NCI-H345 treated with DMSO at 0.1 percent for 48 hours (cell line): ENCODE results near the gene MAPK1.
"Not testable (repeated sequence)": the region's sequence is repeated elsewhere in the genome, so short reads cannot be mapped to it uniquely, and the experiment has no call there.

ENCODE experiments used
- DNase-seq: peaks from one replicate; lab custom pipeline; 2025; ENCODE audit not compliant: unreplicated experiment; lab: John Stamatoyannopoulos, UW

The MAPK1 gene

DNA sequence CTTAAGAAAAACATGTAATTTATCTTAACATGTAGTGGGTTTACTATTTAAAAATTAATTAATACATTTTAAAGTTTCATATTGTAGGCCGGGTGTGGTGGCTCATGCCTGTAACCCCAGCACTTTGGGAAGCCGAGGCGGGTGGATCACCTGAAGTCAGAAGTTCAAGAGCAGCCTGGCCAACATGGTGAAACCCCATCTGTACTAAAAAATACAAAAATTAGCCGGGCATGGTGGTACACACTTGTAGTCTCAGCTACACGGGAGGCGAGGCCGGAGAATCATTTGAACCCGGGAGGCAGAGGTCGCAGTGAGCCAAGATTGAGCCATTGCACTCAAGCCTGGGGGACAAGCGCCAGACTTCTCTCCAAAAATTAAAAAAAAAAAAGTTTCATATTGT, 73.7 kb downstream of the MAPK1 start:
- not testable (repeated sequence) for DNase-seq

DNA sequence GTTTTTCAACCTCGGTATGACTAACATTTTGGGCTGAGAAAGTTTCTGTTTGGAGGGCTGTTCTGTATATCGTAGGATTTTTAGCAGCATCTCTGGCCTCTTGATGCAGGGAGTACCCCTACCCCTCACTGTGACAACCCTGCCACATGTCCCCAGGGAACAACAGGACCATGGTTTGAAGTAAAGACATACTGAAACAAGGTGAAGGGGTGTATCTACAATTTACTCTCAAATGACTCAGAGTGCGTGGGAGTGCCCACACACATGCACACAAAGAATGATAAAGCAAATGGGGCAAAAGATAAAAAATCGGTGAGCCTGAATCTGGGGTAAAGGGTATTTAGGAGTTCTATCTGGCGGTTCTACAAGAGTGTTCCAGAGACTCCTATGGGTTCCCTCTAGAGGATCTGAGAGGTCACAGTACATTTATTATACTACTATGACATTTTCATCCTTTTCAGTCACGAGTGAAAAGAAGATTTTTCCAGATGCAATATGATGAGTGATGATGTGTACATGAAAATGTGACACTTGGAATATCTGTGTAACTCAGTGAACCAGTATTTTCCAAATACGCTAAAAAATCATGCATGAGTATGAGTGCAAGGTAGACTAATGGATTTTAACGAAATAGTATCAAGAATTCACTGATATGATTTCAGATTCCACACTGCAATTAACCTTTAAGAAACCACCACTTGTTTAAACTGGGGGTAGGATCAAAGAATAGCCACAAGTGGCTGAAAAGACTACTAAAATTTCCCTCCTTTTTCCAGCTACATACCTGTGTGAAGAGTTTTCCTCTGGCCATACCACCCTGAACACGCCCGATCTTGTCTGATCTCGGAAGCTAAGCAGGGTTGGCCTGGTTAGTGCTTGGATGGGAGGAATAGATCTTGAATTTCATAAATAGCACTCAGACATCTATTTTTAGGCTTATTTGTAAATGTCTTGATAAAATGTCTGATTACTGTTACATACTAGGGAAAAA, 75.5 kb downstream of the MAPK1 start:
- DNase-seq, result no peak

DNA sequence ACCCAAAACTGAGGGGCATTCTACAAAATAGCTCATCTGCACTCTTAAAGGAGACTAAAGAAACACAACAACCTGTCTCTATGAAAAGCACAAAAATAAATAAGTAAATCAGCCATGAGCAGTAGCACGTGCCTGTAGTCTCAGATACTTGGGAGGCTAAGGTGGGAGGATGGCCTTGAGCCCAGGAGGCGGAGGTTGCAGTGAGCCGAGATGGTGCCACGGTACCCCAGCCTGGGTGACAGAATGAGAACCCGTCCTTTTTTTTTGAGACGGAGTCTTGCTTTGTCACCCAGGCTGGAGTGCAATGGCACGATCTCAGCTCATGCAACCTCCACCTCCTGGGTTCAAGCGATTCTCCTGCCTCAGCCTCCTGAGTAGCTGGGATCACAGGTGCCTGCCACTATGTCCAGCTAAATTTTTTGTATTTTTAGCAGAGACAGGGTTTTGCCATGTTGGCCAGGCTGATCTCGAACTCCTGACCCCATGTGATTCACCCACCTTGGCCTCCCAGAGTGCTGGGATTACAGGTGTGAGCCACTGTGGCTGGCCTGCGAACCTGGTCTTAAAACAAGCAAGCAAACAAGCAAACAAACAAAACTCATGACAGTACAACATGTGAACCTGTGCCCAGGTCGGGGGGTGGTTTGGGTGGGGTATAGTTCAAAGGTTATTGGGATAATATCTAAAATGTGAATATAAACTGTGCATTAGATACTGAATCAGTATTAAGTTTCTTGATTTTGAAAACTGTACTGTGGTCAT, 76.4 kb downstream of the MAPK1 start:
- not testable (repeated sequence) for DNase-seq

DNA sequence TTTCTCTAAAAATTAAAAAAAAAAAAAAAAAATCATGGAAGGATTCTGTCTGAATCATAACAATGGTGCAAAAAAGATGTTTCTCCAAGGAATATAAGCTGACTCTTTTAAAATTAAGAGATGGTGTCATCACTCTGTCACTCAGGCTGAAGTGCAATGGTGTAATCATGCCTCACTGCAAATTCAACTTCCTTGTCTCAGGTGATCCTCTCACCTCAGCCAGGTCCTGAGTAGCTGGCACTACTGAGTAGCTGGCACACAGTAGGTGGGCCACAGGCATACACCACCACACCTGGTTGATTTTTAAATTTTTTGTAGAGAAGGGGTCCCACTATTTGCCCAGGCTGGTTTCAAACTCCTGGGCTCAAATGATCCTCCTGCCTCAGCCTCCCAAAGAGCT, 77.1 kb downstream of the MAPK1 start:
- DNase-seq, result no peak

DNA sequence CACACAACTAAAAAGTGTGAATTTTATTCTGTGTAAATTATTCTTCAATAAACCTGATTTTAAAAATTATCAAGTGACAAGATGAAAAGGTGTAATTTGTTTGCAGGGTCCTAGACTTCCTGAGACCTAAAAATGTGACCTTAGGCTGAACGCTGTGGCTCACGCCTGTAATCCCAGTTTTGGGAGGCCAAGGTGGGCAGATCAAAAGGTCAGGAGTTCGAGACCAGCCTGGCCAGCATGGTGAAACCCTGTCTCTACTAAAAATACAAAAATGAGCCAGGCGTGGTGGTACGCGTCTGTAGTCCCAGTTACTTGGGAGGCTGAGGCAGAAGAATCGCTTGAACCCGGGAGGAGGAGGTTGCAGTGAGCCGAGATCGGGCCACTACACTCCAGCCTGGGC, 79.9 kb downstream of the MAPK1 start:
- DNase-seq, result not testable (repeated sequence)

DNA sequence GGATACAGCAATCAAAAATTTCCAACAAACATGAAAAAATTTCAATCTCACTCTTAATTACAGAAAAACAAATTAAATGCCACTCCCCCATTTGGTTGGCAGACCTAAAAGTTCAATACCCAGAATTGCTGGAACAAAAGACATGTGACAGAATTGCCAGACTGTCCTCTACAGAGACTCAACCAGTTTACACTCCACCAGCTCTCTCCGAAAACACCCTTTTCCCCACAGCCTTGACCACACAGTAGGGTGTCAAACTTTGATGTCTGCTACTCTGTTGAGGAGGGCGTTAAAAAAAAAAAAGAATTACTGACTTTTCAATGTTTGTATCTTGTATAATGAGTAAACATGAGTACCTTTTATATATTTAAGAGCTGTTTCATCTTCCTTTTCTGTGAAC, 87.2 kb downstream of the MAPK1 start:
- no peak for DNase-seq

DNA sequence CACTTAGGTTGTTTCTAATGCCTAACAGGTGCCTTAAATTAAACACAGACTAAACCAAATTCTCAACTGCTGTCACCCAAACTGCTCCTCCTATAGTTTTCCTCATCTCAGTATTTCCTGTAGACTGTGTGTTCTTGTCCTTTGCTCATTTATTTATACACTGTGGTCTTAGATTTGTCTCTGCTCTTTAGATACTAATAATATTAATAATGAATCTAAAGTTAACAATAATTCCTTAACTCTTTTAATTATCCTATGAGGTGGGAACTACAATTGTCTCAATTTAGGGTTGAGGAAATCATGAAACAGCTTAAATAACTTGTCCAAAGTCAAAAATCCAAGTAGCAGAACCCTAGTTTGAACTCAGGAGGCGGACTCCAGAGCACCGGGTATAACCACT, 88.0 kb downstream of the MAPK1 start:
- no peak for DNase-seq

DNA sequence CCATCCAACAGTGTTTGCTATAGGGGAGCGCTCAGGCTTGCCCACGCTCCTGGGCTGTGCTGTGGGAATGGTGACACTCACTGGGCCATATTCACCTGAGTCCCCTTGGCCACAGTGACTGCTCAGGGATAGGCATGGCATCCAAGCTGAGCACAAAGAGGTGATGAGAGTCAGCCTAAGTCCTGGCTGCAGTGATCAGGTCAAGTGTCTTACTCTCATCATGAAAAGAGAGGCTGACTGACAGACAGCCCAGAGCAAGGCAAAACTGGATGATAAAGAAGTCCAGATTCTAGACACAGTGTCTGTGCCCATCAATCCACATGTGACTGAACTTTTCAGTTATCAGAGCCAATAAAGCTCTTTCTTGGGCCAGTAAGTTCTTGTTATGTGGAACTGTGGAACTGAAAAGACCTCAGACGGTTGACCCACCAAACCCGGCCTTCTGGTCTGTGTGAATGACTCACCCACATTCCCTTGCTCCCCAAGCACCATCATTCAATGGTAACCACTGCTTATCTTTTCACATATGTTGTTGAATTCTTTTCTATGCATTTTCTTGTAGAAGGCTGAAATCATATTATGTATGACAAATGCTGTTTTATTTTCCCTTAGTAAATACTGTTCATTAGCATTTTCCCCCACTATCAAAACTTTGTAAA, 88.6 kb downstream of the MAPK1 start:
- DNase-seq, result no peak

DNA sequence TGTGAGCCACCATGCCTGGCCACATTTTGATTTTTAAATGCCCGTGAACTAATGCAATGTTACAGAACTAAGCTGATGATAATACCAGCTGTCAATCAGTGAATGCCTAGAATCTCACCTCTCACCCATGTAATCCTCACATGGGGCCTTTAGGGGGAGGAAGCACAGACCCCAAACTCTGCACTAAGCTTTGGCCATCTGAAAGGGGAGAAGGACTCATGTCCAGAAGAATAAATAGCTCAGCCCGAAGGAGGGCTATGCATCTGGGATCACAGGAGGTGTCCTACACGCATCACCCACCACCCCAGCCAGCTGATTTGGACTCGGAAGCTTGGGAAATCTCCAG, 95.8 kb downstream of the MAPK1 start:
- DNase-seq, result no peak

DNA sequence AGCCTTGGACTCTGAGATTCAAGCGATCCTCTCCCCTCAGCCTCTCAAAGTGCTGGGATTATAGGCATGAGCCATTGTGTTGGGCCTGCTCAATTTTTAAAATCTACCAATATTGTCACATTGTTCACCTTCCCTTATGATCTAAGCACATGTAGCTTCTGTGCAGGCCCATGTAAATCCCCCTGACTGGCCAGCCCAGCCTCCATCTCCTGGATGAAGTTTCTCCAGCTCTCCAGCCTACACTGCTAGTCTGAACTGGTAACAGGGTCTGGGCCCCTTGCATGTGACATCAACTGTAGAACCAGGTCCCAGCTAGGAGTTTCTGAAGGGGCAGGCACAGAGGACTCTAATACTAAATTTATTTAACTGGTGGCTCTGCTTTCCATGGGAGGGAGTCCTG, 99.0 kb downstream of the MAPK1 start:
- no peak for DNase-seq

DNA sequence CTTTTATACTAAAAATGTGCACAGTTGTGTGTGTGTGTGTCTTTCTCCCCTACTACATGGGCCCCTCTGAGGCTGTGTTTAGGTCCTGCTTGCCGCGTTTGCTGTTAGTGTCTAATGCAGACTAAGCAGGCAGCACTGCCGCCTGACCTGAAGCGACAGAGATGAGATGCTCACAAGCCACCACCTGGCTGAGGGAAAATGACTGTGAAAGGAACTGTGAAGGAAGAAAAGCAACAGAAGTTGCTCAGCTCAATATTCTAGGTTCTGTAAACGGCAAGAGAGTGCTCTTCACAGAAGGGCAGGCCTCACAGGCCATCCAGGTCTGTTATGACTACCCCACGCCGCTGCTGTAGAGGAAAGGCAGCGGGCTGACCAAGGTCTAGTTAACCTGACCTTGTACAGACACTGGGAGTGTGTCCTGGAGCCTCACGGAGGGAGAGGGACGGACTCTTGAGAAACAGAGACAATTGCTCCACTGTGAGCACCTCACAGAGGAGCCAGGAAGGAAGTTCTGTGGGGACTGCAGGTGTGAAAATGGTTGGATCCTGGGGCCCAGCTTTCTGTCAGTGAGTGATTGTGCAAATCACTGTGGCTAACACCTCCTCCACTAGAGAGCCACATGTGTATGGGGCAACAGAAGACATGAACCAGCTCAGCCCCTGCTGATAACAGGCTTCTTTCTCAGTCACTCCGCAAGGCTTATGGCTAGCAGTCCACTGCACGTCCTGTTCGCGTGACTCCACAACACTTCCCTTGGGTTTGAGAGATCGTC, 100.6 kb downstream of the MAPK1 start:
- DNase-seq, result no peak

DNA sequence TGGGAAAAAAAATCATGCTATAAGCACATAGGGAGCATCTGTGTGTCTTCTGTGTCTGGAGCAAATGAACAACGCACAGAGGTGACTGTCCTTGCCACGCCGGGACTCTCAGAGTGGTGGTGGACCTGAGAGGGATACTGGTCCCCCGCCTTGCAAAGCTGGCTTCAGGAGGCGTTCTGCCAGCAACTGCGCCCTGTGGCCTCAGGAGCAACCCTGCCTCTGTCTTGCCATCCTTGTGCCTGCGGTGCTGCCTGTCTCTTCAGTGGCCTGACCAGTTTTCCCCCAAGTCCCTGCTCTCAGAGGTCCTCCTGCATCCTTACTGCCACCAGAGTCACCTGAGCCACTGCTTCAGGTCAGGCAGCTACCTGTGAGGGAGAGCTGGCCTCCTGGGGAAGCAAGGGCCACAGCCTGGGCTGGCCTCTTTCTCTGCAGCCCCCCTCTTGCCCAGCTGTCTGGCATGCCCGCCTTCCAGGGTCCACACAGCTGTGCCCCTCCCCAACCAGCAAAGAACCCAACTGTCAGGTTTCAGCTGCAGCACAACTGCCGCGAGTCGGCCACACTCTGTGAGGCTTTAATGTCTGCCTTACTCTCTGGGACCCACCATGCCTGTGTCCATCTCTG, 101.4 kb downstream of the MAPK1 start:
- DNase-seq, result no peak

DNA sequence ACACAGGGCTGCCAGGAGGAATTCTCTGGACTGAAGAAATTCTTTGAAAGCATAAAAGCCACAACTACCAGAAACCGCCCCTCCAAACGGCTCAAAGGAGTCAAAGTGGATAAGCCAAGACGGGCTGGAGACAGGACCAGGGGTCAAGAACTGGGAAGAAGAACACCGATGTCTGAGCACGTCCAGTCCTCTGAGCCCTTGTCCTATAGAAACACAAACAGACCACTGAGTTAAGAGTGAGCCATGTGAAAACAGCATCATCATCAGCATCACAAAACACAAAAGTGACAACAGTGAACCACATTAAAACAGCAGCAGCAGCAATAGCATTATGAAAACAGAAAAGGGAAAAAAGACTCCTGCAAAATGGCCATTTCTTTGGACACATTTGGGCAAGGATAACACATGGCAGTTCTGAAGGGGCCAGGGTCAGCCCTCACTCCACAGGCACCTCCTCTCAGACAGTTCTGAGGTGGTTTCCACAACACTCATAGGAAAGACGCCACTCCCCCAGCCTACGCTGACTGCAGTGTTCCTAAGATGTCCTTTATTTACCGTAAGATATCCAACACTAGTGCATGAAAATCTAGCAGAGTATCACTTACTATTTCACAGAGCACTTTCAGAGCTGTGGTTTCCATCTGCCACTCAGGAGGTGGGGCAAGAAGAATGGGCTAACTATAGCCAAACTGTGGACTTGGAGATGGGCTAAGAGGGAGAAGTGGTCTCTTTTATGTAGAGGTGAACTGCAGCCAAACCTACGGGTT, 103.2 kb downstream of the MAPK1 start:
- DNase-seq, result no peak

DNA sequence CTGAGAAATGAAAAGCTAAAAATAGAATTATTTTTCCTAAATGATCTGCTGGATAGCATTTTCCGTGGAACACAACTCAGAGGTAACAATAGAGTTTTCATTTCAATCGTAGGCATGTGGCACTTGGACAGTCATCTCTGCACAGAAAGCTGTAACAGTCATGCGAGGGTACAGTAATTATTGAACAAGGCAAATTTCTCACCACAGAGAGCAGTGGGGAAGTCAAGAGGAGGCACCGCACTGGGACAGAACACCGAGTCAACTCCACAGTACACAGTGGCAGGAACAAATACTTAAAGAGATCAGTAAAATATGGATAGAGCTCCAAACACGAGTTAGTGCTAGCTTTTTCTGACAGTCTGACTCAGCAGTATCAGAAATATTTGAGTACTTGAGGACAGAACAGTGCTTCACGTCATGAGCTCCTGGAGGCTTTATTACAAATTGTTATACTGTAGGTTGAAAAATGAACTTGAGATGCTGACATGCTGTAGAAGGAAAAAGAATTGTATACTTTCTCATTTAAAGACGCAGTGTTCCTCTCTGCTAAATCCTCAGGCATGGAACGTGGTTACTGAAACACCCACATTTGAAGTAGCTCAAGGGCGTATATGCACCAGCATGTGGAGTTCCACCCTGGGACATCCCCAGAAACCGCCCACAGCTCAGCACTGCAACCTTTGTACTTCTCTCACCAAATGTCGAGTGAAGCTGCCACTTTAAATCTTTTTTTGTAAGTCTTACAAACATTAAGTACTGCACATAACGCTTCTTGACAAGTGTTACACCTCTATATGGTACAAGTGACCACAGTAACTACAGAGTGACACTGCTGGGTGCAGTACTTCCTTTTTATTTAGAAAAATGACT, 104.5 kb downstream of the MAPK1 start:
- no peak for DNase-seq

DNA sequence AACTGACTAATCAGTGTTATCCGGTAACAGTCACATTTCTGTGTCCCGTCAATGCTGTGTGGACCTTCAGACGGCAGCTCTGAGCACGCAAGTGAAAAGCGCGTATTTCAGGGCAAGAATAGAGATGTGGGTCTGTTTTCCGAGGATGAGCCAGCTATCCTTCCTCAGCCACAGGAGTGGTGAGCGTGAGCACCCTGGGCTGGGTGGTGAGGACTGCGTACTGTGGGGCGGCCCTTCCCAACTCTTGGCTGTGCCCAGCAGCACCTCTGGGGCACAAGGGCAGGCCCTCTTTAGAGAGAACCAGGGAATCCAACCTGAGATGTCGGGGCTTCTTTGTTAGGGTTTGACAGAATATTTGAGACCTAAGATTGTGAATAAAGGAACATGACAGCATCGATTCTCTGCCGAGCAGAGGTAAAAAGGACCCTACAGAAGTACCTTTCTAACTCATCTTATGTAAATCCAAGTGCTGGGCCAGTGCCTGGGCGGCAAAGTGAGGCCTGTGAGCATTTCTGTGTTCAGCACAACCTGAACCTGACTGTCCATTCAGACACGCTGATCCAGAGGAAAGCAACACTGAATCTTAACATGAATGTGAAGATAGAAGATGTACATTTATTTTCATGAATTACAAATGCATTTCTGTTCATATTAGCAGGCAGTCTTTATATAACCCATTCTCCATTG, 105.3 kb downstream of the MAPK1 start:
- DNase-seq, result no peak

DNA sequence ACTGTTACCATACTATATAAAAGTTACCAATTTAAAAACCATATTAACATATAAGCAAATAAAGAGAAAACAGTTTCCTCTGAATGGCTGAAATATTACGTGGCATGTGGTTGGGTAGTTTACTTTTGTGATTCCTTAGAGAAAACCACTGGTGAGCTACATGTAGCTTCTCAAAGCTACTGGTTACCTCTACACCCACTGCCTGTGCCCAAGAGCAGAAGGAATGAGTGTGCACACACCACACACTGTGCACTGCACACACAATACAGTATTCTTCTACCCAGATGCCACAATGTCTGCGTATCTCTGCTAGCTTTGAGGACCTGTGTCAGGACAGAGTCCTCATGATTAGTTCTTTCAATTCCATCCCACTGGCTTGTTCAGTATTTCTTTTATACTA, 106.4 kb downstream of the MAPK1 start:
- no peak for DNase-seq

DNA sequence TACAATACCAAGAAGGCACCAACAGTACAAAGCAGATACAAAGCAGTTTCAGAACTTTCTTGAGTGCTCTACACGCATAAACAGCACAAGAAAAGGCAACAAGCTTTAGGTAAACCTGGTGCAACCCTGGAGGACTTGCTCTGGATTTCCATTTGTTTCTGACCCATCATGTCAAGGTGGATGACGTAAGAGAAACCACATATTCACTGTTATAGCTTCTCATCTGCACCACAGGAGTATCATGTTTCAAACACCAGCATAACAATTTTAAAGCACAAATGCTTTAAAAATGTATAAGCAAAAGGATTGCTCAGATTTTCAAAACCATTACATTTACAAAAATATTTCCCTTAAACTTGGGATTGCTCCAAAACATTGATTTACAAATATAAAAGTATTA, 106.8 kb downstream of the MAPK1 start:
- DNase-seq, result no peak

DNA sequence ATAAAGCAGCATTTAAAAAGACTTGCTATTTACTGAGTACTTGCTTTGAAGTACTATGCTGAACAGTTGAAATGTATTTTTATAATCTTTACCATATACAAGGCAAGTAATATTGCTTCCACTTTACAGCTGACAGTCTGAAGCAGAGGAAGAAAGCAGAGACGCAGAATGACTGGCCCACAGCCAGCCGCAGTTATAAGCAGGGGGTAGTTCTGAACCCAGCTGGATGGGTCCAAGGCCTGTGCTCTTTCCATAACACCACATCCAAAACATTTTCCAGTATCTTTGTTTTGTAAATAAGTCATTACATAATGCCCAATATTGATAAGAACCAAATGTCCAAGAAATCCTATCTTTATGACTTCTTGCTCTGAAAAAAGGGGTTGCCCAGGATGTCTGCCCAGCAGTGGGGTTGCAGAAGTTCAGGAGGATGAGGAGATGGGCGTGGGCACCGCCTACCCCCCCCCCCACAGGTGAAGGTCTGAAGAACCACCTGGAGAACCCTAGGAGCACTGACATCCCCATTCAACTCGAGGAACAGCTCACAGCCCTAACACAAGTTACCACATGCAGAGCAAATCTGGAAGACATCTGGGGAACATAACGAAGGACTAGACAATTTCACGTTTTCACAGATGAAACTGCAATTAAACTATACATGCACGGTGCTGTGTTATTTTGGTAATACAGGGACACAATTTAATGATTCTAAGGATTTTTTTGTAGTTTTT, 107.6 kb downstream of the MAPK1 start:
- no peak for DNase-seq
